Stimulated activated CD8-positive, alpha-beta memory T cell treated with anti-CD3 and anti-CD28 coated beads, Interleukin-12 subunit alpha, Interleukin-12 subunit beta, amount 100 ng/mL, for 1 hour (primary cell): ENCODE results near the gene TCF3.
"Not testable (repeated sequence)": the region's sequence is repeated elsewhere in the genome, so short reads cannot be mapped to it uniquely, and the experiment has no call there.

Source experiments
- DNase-seq: peaks from one replicate; pipeline ENCODE4 v3.0.0-alpha.2; 2020; ENCODE audit warnings: low read depth

Gene TCF3

GRCh38 chr19:1672769-1673644, 20.6 kb upstream of the TCF3 start:
- DNase-seq = no peak

GRCh38 chr19:1672038-1672768, 19.8 kb upstream of the TCF3 start:
- DNase-seq = peak; percentile 47

GRCh38 chr19:1671716-1672037, 19.3 kb upstream of the TCF3 start:
- DNase-seq = no peak

- DNase-seq = not testable (repeated sequence)
Measured at GRCh38 chr19:1670747-1671146, 18.3 kb upstream of the TCF3 start.

DNA sequence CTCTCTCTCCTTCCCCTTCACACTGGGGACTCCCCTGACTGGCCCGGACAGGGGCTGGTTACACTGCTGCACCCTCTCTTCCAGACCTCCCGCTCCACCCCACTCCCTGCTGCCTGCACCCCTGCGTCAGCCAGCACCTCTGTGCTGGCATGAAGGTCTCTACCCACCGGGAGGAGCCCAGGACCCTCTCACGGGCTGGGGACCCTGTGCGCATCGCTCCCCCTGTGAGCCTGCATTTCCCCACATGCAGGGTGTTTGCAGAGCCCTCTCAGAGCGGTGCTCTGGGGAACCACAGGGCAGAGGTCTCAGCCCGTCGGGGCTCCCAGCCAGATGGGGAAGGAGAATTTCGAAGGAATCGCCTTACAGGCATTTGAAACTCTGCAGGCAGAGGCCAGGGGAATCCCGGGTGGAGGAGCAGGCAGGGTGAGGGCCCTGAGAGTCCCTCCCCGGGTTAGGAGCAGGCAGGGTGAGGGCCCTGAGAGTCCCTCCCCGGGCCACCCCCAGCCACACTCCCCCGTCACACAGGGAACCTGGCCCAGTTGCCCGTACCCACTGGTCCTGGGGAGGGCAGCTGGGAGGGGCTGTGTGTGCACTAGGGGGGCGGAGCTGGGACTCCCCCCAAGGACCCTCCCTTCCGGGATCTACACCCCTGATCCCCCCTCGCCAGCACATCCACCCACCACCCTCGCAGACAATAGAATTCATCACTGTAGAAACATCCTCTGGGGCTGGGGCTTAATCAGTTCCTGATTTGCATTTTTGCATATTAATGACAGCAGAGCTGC, 16.3 kb upstream of the TCF3 start:
- no peak for DNase-seq

DNA sequence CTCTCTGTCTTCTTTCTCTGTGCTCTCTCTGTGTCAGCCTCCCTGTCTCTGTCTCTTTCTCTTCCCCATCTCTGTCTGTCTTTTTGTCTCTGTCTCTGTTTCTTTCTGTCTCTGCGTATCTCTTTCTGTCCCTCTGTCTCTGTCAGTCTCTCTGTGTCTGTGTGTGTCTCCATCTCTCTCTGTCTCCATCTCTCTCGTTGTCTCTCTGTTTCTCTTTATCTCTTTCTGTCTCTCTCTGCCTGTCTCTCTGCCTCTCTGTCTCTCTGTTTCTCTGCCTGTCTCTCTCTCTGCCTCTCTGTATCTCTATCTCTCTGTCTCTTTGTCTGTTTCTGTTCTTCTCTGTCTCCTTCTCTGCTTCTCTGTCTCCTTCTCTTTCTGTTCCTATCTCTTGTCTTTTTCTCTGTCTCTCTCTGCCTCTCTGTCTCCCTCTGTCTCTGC, 15.7 kb upstream of the TCF3 start:
- DNase-seq = no peak

GRCh38 chr19:1665565-1666047, 13.2 kb upstream of the TCF3 start:
- no peak for DNase-seq

- DNase-seq = no peak
Measured at GRCh38 chr19:1663852-1664251, 11.4 kb upstream of the TCF3 start.

GRCh38 chr19:1663227-1663626, 10.8 kb upstream of the TCF3 start:
- not testable (repeated sequence) for DNase-seq

- DNase-seq = no peak
Measured at GRCh38 chr19:1661995-1662394, 9.6 kb upstream of the TCF3 start.

DNA sequence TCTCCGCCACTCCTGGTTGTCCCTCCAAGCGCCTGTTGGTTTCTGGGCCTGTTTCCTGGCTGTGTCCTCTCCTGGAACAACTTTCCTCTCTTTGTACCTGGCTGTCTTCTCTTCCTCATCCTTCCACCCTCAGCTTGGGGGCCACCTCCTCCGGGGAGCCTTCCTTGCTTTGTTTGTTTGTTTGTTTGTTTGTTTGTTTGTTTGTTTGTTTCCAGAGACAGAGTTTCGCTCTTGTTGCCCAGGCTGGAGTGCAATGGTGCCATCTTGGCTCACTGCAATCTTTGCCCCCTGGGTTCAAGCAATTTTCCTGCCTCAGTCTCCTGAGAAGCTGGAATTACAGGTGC, 6.6 kb upstream of the TCF3 start:
- no peak for DNase-seq

DNA sequence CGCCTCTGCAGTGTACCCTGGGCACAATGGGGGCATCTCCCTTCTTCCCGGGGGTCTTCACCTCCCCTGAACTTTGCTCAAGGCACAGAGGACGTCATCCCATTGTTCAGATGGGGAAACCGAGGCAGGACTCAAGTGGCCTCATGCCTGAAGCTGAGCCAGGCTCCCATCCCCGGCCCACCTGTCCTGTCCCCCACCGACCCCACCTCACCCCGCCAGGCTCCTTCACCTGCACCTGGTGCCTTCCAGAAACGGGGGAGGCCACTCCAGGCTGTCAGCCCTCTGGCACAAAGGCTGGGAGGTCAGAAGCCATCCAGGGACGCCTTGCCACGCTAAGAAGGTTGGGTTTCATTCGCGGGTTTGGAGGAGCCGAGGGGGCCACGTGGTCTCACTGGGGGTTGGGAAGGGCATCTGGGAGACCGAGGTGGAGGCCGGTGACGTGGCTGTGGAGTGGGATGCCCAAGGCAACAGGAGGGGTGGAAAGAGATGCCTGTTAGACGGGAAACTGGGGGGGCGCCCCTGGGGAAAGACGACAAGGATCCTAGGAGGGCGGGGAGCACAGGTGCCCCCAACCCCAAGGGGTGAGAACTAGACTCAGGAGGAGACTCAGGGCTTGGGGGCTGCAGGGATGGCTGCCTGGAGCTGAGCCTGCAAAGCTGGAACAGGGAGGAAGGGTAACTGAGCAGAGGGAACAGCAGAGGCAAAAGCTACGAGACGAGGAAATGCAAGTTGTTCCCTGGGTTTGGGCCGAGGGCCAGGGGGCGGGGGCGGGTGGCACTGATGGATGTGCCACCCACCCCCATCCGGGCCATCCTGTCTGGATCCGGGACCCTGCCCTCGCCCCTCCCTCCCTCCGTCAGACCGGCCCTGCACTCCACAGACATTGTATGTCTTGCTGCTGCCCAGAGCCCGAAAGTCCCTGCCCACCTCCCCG, 6.0 kb upstream of the TCF3 start:
- no peak for DNase-seq

DNA sequence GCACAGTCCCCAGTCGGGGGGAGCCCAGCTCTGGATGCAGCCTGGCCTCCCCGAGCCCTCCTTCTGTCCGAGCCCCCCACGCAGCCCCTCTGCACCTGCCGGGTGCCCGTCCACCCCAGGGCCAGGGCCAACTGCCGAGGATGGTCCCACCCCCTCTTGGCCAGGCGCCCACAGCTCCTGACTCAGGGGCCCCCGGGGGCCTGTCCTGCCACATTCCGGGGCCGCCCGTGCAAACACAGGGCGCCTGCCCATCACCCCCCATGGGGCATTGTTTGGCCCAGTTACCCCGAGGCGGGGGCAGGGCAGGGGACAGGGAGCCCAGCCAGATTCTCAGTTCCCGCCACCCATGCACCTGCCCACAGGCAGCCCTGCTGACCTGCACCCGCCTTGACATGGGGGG, 5.3 kb upstream of the TCF3 start:
- DNase-seq = no peak

DNA sequence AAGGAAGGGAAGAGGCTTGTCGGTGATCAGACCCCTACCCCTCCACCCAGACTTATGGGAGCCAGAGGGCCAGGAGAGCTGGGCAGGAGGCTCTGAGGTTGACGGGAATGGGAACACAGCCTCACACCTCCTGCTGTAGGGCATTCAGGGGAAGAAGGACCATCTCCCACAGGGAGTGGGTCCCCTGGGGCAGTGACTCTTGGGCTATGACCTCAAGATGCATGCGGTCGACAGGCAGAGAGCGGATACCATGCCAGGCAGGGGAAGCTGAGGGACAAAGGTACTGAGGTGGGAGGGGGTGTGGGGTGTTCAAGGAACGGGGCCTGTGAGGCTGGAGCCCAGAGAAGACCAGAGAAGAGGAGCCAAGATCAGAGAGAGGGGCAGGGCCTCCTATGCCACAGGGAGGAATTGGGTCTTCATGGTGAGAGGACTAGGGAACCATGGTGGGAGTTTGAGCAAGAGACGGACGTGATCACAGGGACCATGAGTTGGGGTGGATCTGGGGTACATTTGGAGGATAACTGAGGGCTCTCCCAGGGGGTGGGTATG, 4.6 kb upstream of the TCF3 start:
- no peak for DNase-seq

DNA sequence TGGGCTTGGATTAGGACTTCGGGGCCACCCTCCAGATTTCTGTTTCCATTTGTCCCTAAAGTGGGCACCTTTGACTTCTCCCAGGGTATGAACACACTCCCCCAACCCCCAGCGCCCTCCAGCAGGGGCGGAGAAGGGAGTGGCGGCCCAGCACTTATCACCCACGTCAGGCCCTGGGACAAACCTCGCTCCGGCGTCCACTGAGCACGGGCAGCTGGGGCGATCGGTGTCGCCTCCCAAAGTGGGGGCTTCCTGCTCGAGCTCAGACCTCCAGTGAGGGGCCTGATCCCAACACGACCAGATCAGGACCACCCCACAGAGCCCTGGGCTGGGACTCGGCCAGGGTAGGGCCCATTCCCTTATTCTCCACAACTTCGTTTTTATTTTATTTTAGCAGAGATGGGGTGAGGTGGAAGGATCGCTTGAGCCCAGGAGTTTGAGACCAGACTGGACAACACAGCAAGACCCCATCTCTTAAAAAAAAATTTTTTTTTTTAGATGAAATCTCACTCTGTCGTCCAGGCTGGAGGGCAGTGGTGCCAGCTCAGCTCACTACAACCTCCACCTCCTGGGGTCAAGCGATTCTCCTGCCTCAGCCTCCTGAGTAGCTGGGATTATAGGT, 3.7 kb upstream of the TCF3 start:
- no peak for DNase-seq

DNA sequence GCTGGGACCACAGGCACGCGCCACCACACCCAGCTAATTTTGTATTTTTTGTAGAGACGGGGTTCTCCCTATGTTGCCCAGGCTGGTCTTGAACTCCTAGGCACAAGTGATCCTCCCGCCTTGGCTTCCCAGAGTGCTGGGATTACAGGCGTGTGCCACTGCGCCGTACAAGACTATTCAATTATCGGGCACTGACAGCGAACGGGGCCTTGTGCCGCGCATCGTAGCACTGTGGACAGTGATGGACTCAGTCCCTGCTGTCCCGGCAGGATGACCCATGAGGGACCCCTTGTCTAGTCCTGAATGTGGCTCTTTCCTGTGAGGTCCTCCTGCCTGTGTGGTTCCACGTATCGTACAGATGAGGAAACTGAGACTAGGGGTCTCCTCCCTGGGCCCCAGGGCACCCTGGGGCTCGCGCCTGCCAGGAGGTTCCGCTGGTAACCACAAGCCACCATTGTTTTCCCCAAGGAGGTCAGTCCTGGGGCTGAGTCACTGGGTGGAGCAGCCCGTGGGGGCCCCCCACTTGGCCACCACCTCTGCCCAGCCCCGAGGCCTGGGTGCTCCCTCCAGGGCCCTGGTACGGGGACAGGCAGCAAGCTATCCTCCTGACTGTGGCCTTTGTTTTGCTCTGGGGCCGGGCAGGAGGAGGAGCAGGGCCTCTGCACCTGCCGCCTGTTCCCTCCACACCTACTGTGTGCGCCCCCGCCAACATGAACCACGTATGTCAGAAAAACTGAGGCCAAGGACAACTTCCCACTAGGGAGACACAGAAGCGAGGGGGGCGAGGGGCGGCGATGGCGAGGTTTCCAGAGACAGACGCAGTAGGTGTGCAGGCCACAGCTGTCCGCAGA, 2.9 kb upstream of the TCF3 start:
- DNase-seq = no peak

DNA sequence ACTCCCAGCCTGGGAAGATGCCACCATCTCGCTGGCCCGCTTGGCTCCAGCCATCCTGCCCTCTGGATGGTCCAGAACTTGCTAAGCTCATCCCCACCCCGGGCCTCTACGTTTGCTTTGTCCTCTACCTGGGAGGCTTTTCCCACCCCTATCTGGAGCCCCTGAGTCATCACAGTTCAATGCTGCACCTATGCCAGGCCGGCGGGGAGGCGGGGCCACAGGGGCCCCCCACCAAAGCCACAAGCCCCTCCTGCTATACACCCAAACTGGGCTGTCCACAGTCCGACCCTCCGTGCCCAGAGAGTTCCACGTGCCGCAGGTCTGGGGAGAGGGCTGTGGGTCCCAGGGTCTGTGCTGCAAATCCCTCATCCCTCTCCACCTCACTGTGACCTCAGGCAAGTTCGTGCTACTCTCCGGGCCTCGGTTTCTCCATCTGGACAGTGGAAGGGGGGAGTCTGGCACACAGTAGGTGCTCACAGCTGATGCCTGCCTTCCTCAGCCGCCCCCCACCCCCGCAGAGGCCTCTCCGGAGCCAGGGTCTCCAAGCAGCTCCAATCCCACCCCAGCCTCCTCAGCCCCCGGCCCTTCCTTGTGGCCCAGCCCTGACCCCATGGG, 1.9 kb upstream of the TCF3 start:
- no peak for DNase-seq

DNA sequence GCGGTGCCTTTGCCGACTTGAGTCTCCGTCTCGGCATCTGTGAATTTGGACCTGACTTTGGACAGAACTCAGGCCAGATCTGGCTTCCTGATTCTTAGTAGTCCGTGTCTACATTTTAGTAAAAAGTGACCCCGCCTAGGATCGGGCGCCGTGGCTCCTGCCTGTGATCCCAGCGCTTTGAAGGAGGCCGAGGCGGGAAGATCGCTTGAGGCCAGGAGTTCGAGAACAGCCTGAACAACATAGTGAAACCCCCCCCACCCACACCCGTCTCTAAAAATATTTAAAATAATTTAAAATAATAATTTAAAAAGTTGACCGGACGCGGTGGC, 849 bp upstream of the TCF3 start:
- DNase-seq = no peak

DNA sequence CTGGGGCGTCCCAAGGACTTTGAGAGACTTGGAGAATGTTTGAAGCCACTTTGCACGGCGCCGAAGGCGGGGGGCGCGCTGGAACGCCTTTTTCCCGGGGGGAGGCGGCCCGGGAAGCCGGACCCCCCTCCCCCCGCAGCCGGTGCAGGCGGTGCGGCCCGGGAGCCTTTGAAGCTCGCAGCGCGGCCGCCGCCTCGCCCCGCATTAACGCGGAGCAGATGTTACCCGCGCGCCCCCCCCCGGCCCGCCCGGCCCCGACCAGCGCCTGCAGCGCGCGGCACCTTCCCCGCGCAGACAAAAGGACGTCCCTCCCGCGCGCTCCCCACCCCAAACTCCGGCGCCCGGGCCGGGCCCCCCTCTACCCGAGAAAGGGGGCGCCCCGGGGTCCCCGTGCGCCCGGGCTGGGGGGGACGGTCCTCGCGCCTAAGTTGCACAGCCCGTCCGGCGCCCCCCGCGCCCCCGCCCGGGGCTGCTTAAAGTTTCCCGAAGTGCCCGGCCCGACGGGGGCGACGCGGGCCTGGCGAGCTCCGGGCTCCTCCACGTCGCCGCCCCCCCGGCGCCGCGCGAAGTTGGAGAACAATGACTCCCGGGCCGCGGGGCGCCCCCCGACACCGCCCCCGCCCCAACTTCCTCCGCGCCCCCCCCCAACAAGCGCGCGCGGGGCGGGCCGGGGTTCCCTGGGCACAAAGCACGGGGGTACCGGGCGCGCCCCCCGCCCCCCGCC, 685 bp downstream of the TCF3 start:
- no peak for DNase-seq
